H1 (cell line): Measurements from ENCODE around the gene ZNF415. TPM values are rescaled to one million over a fixed set of nuclear protein-coding genes. Genes with fewer than 3 reads are reported as not detected.
A peak's percentile ranks its signal among the peaks of the same experiment; 100 is the strongest.
"Not testable (repeated sequence)": the region's sequence is repeated elsewhere in the genome, so short reads cannot be mapped to it uniquely, and the experiment has no call there.

Experiments
- CTCF ChIA-PET: fragments of 300-600 bp; sonication (Branson Sonifier 250); formaldehyde crosslinking; loops from one replicate; lab custom pipeline; 2021; ENCODE audit not compliant: partially characterized antibody; lab: Charles Lee
- POLR2A ChIA-PET: fragments of 300-600 bp; sonication (Branson Sonifier 250); formaldehyde crosslinking; loops from one replicate; lab custom pipeline; 2021; ENCODE audit warnings: inconsistent platforms; ENCODE audit not compliant: partially characterized antibody; lab: Charles Lee
- DNase-seq, 2 experiments: peaks; one replicate each; pipeline versions ENCODE4 v3.0.0 to v3.0.0-alpha.2; 2010 to 2022; ENCODE audit warnings: low spot score in 2 of 2, low read depth in 1 of 2, mixed read lengths in 1 of 2
- FAIRE-seq: peaks from 2 replicates; lab custom pipeline; 2011; peaks lifted over from hg19 to GRCh38; lab: Jason Lieb, UNC
- H2AFZ ChIP-seq: 2 replicates; pipeline ENCODE4 v1.8.1; 2012; ENCODE audit warnings: low read length, inconsistent platforms
- H2AK5ac ChIP-seq: 2 replicates; pipeline ENCODE4 v1.6.1; 2013; ENCODE audit warnings: low read depth, low read length
- H2BK120ac ChIP-seq: replicated peaks from 2 replicates; pipeline ENCODE3; 2013; ENCODE audit warnings: low read depth, low read length, inconsistent platforms
- H2BK12ac ChIP-seq: 2 replicates; pipeline ENCODE4 v1.6.1; 2013; ENCODE audit warnings: low read depth, low read length
- H2BK15ac ChIP-seq: 2 replicates; pipeline ENCODE4 v1.6.1; 2013; ENCODE audit warnings: low read length
- H2BK20ac ChIP-seq: 2 replicates; pipeline ENCODE4 v1.6.1; 2013; ENCODE audit warnings: low read length
- H2BK5ac ChIP-seq: 2 replicates; pipeline ENCODE4 v1.6.1; 2013; ENCODE audit warnings: low read depth, low read length
- H3K14ac ChIP-seq: 2 replicates; pipeline ENCODE4 v1.6.1; 2013; ENCODE audit warnings: inconsistent platforms; ENCODE audit not compliant: insufficient read length
- H3K18ac ChIP-seq: 2 replicates; pipeline ENCODE4 v1.6.1; 2013; ENCODE audit warnings: low read length; ENCODE audit errors: extremely low read depth
- H3K23ac ChIP-seq: 2 replicates; pipeline ENCODE4 v1.6.1; 2013; ENCODE audit warnings: inconsistent platforms; ENCODE audit not compliant: insufficient read length
- H3K23me2 ChIP-seq: 2 replicates; pipeline ENCODE4 v1.6.1; 2013; ENCODE audit warnings: low read depth, low read length
- H3K27ac ChIP-seq: 2 replicates; pipeline ENCODE4 v1.6.1; 2011; ENCODE audit warnings: low read depth, low read length, inconsistent platforms
- H3K27me3 ChIP-seq, 4 experiments: replicated peaks in 1 of 4; 1 replicate in 1 of 4; 2 replicates in 3 of 4; pipeline versions ENCODE4 v1.6.1 to v1.8.1; 2011 to 2013; ENCODE audit warnings: low read length in 3 of 4, mild to moderate bottlenecking in 3 of 4, inconsistent platforms in 2 of 4, mixed read lengths in 2 of 4, moderate library complexity in 1 of 4; ENCODE audit not compliant: control insufficient read depth in 3 of 4, insufficient read depth in 3 of 4; ENCODE audit errors: extremely low read depth in 1 of 4
- H3K36me3 ChIP-seq, 4 experiments: 2 replicates each; pipeline versions ENCODE4 v1.6.1 to v1.8.1; 2011 to 2013; ENCODE audit warnings: mild to moderate bottlenecking in 4 of 4, low read length in 3 of 4, moderate library complexity in 2 of 4, control low read depth in 1 of 4, inconsistent platforms in 1 of 4; ENCODE audit not compliant: insufficient read depth in 4 of 4, control insufficient read depth in 2 of 4
- H3K4ac ChIP-seq: replicated peaks from 2 replicates; pipeline ENCODE3; 2013; ENCODE audit warnings: low read length, low read depth, mixed read lengths, inconsistent platforms; ENCODE audit not compliant: insufficient read length
- H3K4me1 ChIP-seq, 4 experiments: replicated peaks in 1 of 4; 1 replicate in 1 of 4; 2 replicates in 3 of 4; pipeline versions ENCODE4 v1.6.1 to v1.8.1; 2011 to 2013; ENCODE audit warnings: low read length in 3 of 4, inconsistent platforms in 2 of 4, mixed read lengths in 1 of 4; ENCODE audit not compliant: insufficient read depth in 4 of 4, control insufficient read depth in 3 of 4
- H3K4me2 ChIP-seq, 2 experiments: 2 replicates each; pipeline versions ENCODE4 v1.6.1 to v1.8.1; 2011 to 2013; ENCODE audit warnings: low read depth in 2 of 2, low read length in 2 of 2, control low read depth in 1 of 2, inconsistent platforms in 1 of 2, mild to moderate bottlenecking in 1 of 2; ENCODE audit not compliant: insufficient read depth in 1 of 2
- H3K4me3 ChIP-seq, 4 experiments: fragments of 200-600, 300-600 bp in 1 of 4; sonication (generic), shearing (Covaris generic), sonication (Bioruptor Twin) in 1 of 4; 2 replicates each; pipeline versions ENCODE4 v1.5.1 to v1.8.1; 2011 to 2016; ENCODE audit warnings: low read length in 4 of 4, low read depth in 3 of 4, control low read depth in 2 of 4, inconsistent platforms in 2 of 4, mild to moderate bottlenecking in 2 of 4, mixed read lengths in 1 of 4, moderate library complexity in 1 of 4; ENCODE audit not compliant: insufficient read depth in 2 of 4; ENCODE audit errors: extremely low read depth in 1 of 4
- H3K56ac ChIP-seq: replicated peaks from 2 replicates; pipeline ENCODE3; 2013; ENCODE audit warnings: low read depth, mild to moderate bottlenecking, mixed read lengths, low read length, inconsistent platforms; ENCODE audit not compliant: insufficient read length
- H3K79me1 ChIP-seq: 2 replicates; pipeline ENCODE4 v1.6.1; 2013; ENCODE audit warnings: low read depth, low read length, control low read depth
- H3K79me2 ChIP-seq, 2 experiments: 2 replicates each; pipeline versions ENCODE4 v1.6.1 to v1.8.1; 2012 to 2013; ENCODE audit warnings: low read length in 2 of 2, mild to moderate bottlenecking in 2 of 2, inconsistent platforms in 1 of 2; ENCODE audit not compliant: insufficient read depth in 2 of 2, control insufficient read depth in 1 of 2
- H3K9ac ChIP-seq, 4 experiments: replicated peaks in 1 of 4; 1 replicate in 1 of 4; 2 replicates in 3 of 4; pipeline versions ENCODE4 v1.6.1 to v1.8.1; 2011 to 2013; ENCODE audit warnings: low read depth in 3 of 4, low read length in 3 of 4, control low read depth in 2 of 4, mild to moderate bottlenecking in 2 of 4, moderate library complexity in 2 of 4, inconsistent platforms in 1 of 4; ENCODE audit errors: extremely low read depth in 1 of 4
- H3K9me3 ChIP-seq, 2 experiments: 2 replicates each; pipeline versions ENCODE4 v1.6.1 to v1.8.1; 2012 to 2013; ENCODE audit warnings: mild to moderate bottlenecking in 2 of 2, moderate library complexity in 2 of 2, control low read depth in 1 of 2, inconsistent platforms in 1 of 2, low read depth in 1 of 2, low read length in 1 of 2, mixed read lengths in 1 of 2; ENCODE audit not compliant: insufficient read depth in 2 of 2
- H4K20me1 ChIP-seq, 2 experiments: replicated peaks in 1 of 2; 2 replicates each; pipeline versions ENCODE3 to v1.8.1; 2011 to 2013; ENCODE audit warnings: inconsistent platforms in 2 of 2, low read length in 2 of 2, mild to moderate bottlenecking in 1 of 2; ENCODE audit not compliant: insufficient read depth in 2 of 2, control insufficient read depth in 1 of 2
- H4K5ac ChIP-seq: 2 replicates; pipeline ENCODE4 v1.6.1; 2013; ENCODE audit warnings: low read length, low read depth, mixed read lengths, inconsistent platforms; ENCODE audit not compliant: insufficient read length
- H4K8ac ChIP-seq: 2 replicates; pipeline ENCODE4 v1.8.0; 2013; ENCODE audit warnings: mild to moderate bottlenecking, moderate library complexity, low read length, inconsistent platforms; ENCODE audit not compliant: insufficient read depth; ENCODE audit errors: extremely low read depth
- H4K91ac ChIP-seq: replicated peaks from 2 replicates; pipeline ENCODE3; 2013; ENCODE audit warnings: low read length, mixed read lengths, inconsistent platforms; ENCODE audit not compliant: insufficient read length
- WGBS, 2 experiments: shearing (Covaris generic) in 1 of 2; methylation state at CpG; one replicate each; pipeline versions ENCODE4 v1.1.6 to v1.1.7; 2013 to 2015; ENCODE audit warnings: low lambda C conversion rate in 2 of 2, mixed read lengths in 2 of 2, inconsistent platforms in 1 of 2, low coverage in 1 of 2, missing lambda C conversion rate in 1 of 2; ENCODE audit not compliant: insufficient replicate concordance in 2 of 2, insufficient coverage in 1 of 2, insufficient read length in 1 of 2; ENCODE audit errors: extremely low coverage in 1 of 2, missing lambda C conversion rate in 1 of 2; 5-methylcytosine and 5-hydroxymethylcytosine counted together
- polyA plus RNA-seq, 7 experiments: library from polyadenylated mRNA; depleted of rRNA in 3 of 7; stranded (reverse) in 5 of 7; unstranded in 2 of 7; fragments of >200 nt in 5 of 7; fragments of 200-250 nt in 2 of 7; gene quantifications; 1 replicate in 5 of 7; 2 replicates in 1 of 7; 4 replicates in 1 of 7; pipeline versions ENCODE4 v1.2.1 to v1.2.3, GENCODE V29; 2011 to 2013; ENCODE audit warnings: missing spikeins in 2 of 7, mixed read lengths in 2 of 7
- total RNA-seq: library from RNA; stranded (reverse); fragmentation: NEBNext Ultra II Directional; extraction: Animal tissue kit (Norgen Biotek cat#: 25700); gene quantifications from 2 replicates; pipeline ENCODE4 v1.2.1, GENCODE V29; 2021

Gene ZNF415
- total and polyA plus RNA-seq, 2 of the 8 experiments (the other 6 are each of a cell fraction or from before 2014, with no cell fraction given): 5.8 to 9.7 TPM

DNA sequence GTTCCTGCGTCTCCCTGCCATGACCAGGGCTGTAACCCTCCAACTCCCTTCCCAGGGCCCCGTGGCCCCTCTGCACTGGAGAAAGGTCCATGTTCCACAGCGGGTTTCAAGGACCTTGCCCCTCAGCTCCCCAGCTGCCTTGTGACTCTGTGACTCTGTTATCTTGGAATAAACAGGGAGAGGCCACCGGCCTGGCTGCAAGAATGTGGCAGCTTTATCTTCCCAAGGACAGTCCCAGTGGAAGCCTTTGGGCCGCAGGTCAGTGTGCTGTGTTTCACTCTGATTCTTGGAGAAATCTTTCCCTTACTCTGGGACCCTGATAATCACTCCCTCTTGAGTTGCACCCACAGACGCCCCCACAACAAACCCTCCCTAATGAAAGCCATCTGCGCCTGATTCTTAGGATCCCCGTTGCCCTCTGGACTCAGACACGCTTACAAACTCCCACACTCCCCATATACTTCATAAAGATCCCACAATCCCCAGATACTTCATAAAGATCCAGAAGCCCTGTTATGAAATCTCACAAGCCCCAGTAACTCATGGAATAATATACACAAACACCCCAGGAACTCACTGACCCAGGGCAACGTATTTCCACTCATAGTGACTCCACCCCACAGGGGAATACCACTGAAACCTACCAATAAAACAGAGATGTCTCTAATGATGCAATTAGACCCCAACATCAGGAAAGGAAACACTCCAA, 35.6 kb downstream of the ZNF415 start:
- FAIRE-seq: peak; percentile 19
- H2BK12ac ChIP-seq, H3K4ac ChIP-seq, H3K79me1 ChIP-seq, H3K4me2 ChIP-seq, H3K4me3 ChIP-seq, H3K18ac ChIP-seq, H3K23ac ChIP-seq, POLR2A ChIA-PET, H3K4me1 ChIP-seq, H4K91ac ChIP-seq, H3K9me3 ChIP-seq, H2AK5ac ChIP-seq, H4K8ac ChIP-seq, H2BK120ac ChIP-seq, H3K9ac ChIP-seq, H2BK20ac ChIP-seq, H3K27me3 ChIP-seq, H3K36me3 ChIP-seq, H3K14ac ChIP-seq, DNase-seq, H3K27ac ChIP-seq, H3K23me2 ChIP-seq, H2AFZ ChIP-seq, H3K56ac ChIP-seq, H2BK15ac ChIP-seq, H2BK5ac ChIP-seq, H4K20me1 ChIP-seq, H4K5ac ChIP-seq: not testable (repeated sequence)
- 92% methylated on average over 4 of the region's 10 CpGs; no CpG with 5 or more reads in 1 of the 2 experiments for WGBS, 2 experiments
- CTCF ChIA-PET: interaction anchor here (0.7 kb wide), 1 partner anchor 35 kb away, joined by 4 read pairs; no protein-coding TSS in a partner anchor
- peaks cover 3 to 49% of the 10 kb centered on the region in 2 experiments; a peak in 3 of 4 replicates for H3K79me2 ChIP-seq

DNA sequence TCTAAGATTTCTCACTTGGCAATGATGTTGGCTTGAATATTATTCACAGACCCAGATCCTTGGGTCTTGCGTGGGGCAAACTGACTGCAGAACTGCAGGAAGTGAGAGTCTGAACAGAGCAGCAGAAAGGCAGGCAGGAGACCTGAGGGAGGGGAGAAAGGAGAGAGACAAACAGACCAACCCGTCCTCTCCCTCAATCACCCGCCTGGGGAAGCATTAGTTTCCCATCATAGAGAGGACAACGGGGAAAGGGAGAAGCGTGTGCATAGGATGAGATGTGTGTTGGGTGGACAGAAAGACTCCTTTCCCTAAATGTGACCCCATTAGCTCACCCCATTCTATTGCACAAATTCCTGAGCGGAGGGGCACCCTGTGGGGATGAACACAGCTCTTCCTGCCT, 36.1 kb downstream of the ZNF415 start:
- H3K14ac ChIP-seq, H3K56ac ChIP-seq, H3K4me1 ChIP-seq, H4K91ac ChIP-seq, H2BK15ac ChIP-seq, H2BK12ac ChIP-seq, H3K9me3 ChIP-seq, H2BK20ac ChIP-seq, H2AFZ ChIP-seq, H4K8ac ChIP-seq, H3K27ac ChIP-seq, H3K23me2 ChIP-seq, H3K4me2 ChIP-seq, H3K23ac ChIP-seq, H3K79me1 ChIP-seq, H4K20me1 ChIP-seq, H2AK5ac ChIP-seq, DNase-seq, H3K36me3 ChIP-seq, H3K27me3 ChIP-seq, H3K18ac ChIP-seq, CTCF ChIA-PET, H3K4me3 ChIP-seq, H2BK120ac ChIP-seq, POLR2A ChIA-PET, H4K5ac ChIP-seq, H3K4ac ChIP-seq, H3K9ac ChIP-seq, H2BK5ac ChIP-seq: not testable (repeated sequence)
- peaks cover 2 to 43% of the 10 kb centered on the region in 2 experiments; a peak in 2 of 4 replicates for H3K79me2 ChIP-seq
- 71% methylated on average over 4 of the region's 6 CpGs; no CpG with 5 or more reads in 1 of the 2 experiments for WGBS, 2 experiments
- peak; percentile 39 for FAIRE-seq
